Prostate gland (tissue), 2 donors: ENCODE data around the gene SLC27A1.

Experiments used
- POLR2A ChIP-seq: fragments of 450-650 bp; IDR thresholded peaks from one replicate; pipeline ENCODE4 v1.6.1; 2016; ENCODE audit warnings: antibody characterized with exemption, mild to moderate bottlenecking
- POLR2AphosphoS5 ChIP-seq: sonication (generic); formaldehyde crosslinking; IDR thresholded peaks from one replicate; pipeline ENCODE4 v1.6.1; 2017; ENCODE audit warnings: antibody characterized with exemption
- TF ChIP-seq, protein P1 (sequence below), 4 experiments: fragments of 200-600 bp in 2 of 4; fragments of 450-650 bp in 2 of 4; sonication (generic) in 2 of 4; IDR thresholded peaks; 1 replicate in 3 of 4; 2 replicates in 1 of 4; pipeline ENCODE4 v1.5.1; 2016 to 2019; ENCODE audit warnings: antibody characterized with exemption in 4 of 4, mild to moderate bottlenecking in 2 of 4, moderate library complexity in 2 of 4

DNA sequence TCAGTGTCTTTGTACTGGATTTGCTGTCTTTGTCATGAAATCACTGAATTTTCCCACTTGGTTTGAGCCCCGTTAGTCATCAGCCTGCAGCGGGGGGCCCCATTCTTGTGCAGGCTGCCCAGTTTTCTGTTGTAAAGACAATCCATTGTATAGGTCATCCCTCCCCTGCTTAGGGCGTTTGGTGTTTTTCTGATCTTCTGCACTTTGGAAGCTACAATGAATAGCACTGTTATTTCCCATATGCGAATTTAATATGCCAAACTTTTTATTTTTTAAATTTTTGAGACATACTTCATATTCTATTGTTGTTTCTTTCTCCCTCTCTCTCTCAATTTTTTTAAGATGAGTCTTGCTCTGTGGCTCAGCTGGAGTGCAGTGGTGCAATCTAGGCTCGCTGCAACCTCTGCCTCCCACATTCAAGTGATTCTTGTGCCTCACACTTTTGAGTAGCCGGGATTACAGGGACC, 9.0 kb downstream of the SLC27A1 start:
- TF ChIP-seq, protein P1, sequence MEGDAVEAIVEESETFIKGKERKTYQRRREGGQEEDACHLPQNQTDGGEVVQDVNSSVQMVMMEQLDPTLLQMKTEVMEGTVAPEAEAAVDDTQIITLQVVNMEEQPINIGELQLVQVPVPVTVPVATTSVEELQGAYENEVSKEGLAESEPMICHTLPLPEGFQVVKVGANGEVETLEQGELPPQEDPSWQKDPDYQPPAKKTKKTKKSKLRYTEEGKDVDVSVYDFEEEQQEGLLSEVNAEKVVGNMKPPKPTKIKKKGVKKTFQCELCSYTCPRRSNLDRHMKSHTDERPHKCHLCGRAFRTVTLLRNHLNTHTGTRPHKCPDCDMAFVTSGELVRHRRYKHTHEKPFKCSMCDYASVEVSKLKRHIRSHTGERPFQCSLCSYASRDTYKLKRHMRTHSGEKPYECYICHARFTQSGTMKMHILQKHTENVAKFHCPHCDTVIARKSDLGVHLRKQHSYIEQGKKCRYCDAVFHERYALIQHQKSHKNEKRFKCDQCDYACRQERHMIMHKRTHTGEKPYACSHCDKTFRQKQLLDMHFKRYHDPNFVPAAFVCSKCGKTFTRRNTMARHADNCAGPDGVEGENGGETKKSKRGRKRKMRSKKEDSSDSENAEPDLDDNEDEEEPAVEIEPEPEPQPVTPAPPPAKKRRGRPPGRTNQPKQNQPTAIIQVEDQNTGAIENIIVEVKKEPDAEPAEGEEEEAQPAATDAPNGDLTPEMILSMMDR (IDR thresholded peaks at IDR 0.05) = no peak
- TF ChIP-seq POLR2A (no peak), POLR2AphosphoS5 (no peak)
